D721Med (cell line): Measurements from ENCODE around the gene ARSB.

Experiments used
- DNase-seq: peaks from one replicate; pipeline ENCODE4 v3.0.0; 2011; ENCODE audit warnings: low spot score; ENCODE audit not compliant: insufficient read length
- FAIRE-seq: peaks from 2 replicates; lab custom pipeline; 2011; peaks lifted over from hg19 to GRCh38; lab: Jason Lieb, UNC
- CTCF ChIP-seq: IDR thresholded peaks from 2 replicates; pipeline ENCODE4 v1.5.1; 2012; ENCODE audit warnings: mild to moderate bottlenecking, control low read depth; ENCODE audit not compliant: insufficient read depth; ENCODE audit errors: missing control alignments

ARSB gene

DNA sequence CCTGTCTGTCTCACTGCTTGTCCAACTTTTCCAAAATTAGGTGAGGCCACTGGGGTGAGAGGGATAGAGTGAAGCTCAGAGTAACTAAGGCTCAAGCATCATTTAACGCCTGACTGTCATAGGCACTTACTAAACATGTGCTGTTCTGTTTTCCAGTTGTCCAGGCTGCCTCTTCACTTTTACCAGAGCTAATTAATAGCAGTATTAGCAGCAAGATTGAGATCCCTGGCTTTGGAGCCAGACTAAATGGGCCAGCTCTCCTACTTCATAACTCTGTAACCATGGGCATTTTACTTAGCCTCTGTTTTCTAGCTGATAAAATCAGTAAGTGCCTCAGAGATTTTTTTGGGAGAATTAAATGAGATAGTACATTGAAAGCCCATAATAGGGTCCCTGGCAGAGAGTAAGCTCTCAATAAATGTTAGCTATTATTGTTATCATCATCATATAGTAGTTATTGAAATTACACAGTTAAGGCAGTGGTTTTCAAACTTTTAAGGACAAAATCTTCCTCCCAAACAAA is 190.4 kb downstream of the ARSB start:
- FAIRE-seq: no peak
- TF ChIP-seq CTCF: no peak

DNA sequence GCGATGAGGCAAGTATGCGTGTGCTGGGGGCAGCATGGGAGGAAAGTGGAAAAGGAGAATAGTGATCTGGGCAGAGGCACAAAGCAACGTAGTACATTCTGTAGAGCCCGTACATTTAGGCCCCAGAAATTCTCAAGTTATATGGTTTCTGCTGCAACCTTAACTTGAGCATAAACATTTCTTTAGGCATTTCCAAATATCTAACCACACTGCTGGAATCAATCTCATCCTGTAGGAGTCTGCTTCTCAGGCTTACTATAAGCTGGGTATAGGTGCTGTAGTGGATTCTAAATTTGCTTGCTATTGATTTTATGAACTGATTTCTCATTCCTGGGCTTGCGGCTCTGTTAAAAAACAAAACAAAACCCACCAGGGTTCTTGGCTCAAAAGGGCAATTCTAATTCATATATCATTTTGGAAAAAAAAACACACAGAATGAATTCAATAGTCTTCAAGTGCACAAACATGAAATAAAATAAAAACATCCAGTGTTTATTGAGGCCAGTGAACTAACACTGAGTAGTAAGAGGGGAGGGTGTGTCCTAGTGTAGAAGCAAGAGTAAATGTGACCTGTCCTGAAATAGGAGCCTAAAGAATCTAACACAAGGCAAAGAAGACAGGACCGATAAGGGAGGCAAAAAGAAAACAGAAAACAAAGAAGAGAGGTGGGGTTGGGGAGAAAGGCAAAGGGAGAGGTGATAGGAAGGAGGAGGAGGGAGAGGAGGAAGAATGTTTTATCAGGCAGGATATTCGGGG is 191.0 kb downstream of the ARSB start:
- no peak for TF ChIP-seq CTCF
- FAIRE-seq (no peak), DNase-seq (no peak)

More for the DNA sequence above, 190.4 kb downstream of the ARSB start:
- DNase-seq: no peak

- FAIRE-seq (no peak), DNase-seq (no peak)
- no peak for TF ChIP-seq CTCF
Observed at GRCh38 chr5:78792345-78793055, 192.6 kb downstream of the ARSB start.

DNA sequence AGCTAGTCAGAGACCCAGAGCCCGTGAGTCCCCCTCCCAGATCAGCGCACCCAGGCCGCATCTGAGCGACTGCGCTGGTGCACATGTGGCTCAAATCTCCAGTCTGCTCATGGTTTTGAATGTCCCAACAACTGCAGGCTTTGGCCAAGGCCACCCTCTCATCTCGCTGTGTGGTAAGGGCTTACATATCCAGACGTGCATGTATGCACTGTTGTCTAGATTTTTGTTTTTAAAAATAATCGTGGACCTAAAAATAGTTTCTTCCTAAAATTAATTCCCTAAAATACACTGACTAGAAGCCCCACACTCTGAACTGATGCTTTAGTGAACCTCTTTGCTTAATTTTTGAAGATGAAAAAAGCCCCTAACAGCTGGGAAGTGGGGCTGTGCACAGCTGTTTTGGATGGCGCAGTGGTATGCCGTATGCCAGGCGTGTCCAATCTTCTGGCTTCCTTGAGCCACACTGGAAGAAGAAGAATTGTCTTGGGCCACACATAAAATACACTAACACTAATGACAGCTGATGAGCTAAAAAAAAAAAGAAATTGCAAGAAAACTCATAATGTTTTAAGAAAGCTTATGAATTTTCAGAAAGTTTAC is 193.5 kb downstream of the ARSB start:
- TF ChIP-seq CTCF: no peak
- DNase-seq (no peak), FAIRE-seq (no peak)

- no peak for TF ChIP-seq CTCF
- DNase-seq (no peak), FAIRE-seq (no peak)
Observed at GRCh38 chr5:78787783-78788182, 197.3 kb downstream of the ARSB start.

DNA sequence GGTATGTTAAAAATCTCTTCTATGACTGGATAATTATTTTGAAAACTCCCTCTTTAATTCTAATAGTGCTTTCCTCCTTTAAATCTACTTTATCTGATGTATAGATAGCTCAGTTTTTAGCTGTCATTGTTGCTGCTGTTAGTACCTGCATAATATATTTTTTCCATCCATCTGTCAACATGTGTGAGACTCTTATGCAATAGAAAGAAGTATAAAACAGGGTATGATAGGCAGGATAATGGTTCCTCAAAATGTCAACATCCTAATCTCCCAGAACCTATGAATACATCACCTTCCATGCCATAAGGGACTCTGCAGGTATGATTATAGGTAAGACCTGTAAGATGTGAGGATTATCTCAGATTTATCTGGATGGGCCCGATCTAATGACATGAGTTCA is 199.7 kb downstream of the ARSB start:
- FAIRE-seq (no peak), DNase-seq (no peak)
- no peak for TF ChIP-seq CTCF
